T-helper 2 cell treated with Interferon-gamma antibody and Interleukin-4, amounts not matched to agents 100 ng/mL and 5 ng/mL, for 36 hours (primary cell): ENCODE measurements around the gene GRHPR. TPM values are rescaled to one million over a fixed set of nuclear protein-coding genes. Genes with fewer than 3 reads are reported as not detected.
"Not testable (repeated sequence)": the region's sequence is repeated elsewhere in the genome, so short reads cannot be mapped to it uniquely, and the experiment has no call there.

Experiments
- intact Hi-C: fragments of 100-400 bp; cut with micrococcal nuclease; formaldehyde crosslinking; loops from one replicate; pipeline ENCODE4 v1.15.1; 2023
- total RNA-seq: library from RNA; stranded (reverse); gene quantifications from 2 replicates; pipeline ENCODE4 v1.2.3, GENCODE V29; 2022

The GRHPR gene
- total RNA-seq = 50.9 and 52.3 TPM in 2 replicates

- intact Hi-C loops = loop anchor here (1.0 to 2.0 kb wide), 2 partner anchors 43 to 62 kb away; partner anchors contain the start of genes POLR1E and ZBTB5
Measured at GRCh38 chr9:37422289-37423104, at the start of gene GRHPR. Gene GRHPR, plus strand, starts transcription at chr9:37422696. Its CDS starts 55 bp downstream, at chr9:37422751.

- intact Hi-C loops = no loop called here
Measured at GRCh38 chr9:37372839-37373238, 49.7 kb upstream of the GRHPR start.

GRCh38 chr9:37373621-37374020 is 48.9 kb upstream of the GRHPR start:
- intact Hi-C loops = no loop called here

- intact Hi-C loops = no loop called here
Measured at GRCh38 chr9:37374892-37375291, 47.6 kb upstream of the GRHPR start.

GRCh38 chr9:37377688-37378612 is 44.5 kb upstream of the GRHPR start:
- intact Hi-C loops = no loop called here

- intact Hi-C loops = no loop called here
Measured at GRCh38 chr9:37378613-37379004, 43.9 kb upstream of the GRHPR start.

GRCh38 chr9:37379835-37380234 is 42.7 kb upstream of the GRHPR start:
- intact Hi-C loops = no loop called here

GRCh38 chr9:37380570-37380969 is 41.9 kb upstream of the GRHPR start:
- intact Hi-C loops = no loop called here

- intact Hi-C loops = no loop called here
Measured at GRCh38 chr9:37381094-37381741, 41.3 kb upstream of the GRHPR start.

- intact Hi-C loops = no loop called here
Measured at GRCh38 chr9:37382161-37382981, 40.1 kb upstream of the GRHPR start.

GRCh38 chr9:37382982-37383357 is 39.5 kb upstream of the GRHPR start:
- intact Hi-C loops = no loop called here

GRCh38 chr9:37383393-37383792 is 39.1 kb upstream of the GRHPR start:
- intact Hi-C loops = no loop called here

GRCh38 chr9:37383876-37384746 is 38.4 kb upstream of the GRHPR start:
- intact Hi-C loops = no loop called here

GRCh38 chr9:37385286-37385685 is 37.2 kb upstream of the GRHPR start:
- intact Hi-C loops = no loop called here

GRCh38 chr9:37386988-37387387 is 35.5 kb upstream of the GRHPR start:
- intact Hi-C loops = no loop called here

GRCh38 chr9:37390759-37391158 is 31.7 kb upstream of the GRHPR start:
- intact Hi-C loops = loop anchor here (1.0 kb wide), 1 partner anchor 394 kb away; no protein-coding TSS in a partner anchor

- intact Hi-C loops = no loop called here
Measured at GRCh38 chr9:37392272-37392671, 30.2 kb upstream of the GRHPR start.

- intact Hi-C loops = no loop called here
Measured at GRCh38 chr9:37395229-37395628, 27.3 kb upstream of the GRHPR start.

GRCh38 chr9:37395663-37396062 is 26.8 kb upstream of the GRHPR start:
- intact Hi-C loops = no loop called here

- intact Hi-C loops = not testable (repeated sequence)
Measured at GRCh38 chr9:37397948-37398347, 24.5 kb upstream of the GRHPR start.
